Stimulated activated CD8-positive, alpha-beta memory T cell treated with anti-CD3 and anti-CD28 coated beads, Interleukin-15, amount 100 ng/mL, for 1 hour (primary cell): ENCODE results near the gene ATF7IP2.
A peak's percentile ranks its signal among the peaks of the same experiment; 100 is the strongest.
"Not testable (repeated sequence)": the region's sequence is repeated elsewhere in the genome, so short reads cannot be mapped to it uniquely, and the experiment has no call there.

Experiments
- DNase-seq: peaks from one replicate; pipeline ENCODE4 v3.0.0-alpha.2; 2020; ENCODE audit warnings: low read depth

The ATF7IP2 gene

GRCh38 chr16:10385725-10386516 is at the start of gene ATF7IP2:
Gene ATF7IP2 (plus strand): TSS chr16:10386061. CDS start chr16:10430621, 44,560 bp downstream.
- peak; percentile 77 for DNase-seq

- no peak for DNase-seq
Measured at GRCh38 chr16:10338426-10338825, 47.4 kb upstream of the ATF7IP2 start.

- DNase-seq, result no peak
Measured at GRCh38 chr16:10339777-10340732, 45.8 kb upstream of the ATF7IP2 start.

DNA sequence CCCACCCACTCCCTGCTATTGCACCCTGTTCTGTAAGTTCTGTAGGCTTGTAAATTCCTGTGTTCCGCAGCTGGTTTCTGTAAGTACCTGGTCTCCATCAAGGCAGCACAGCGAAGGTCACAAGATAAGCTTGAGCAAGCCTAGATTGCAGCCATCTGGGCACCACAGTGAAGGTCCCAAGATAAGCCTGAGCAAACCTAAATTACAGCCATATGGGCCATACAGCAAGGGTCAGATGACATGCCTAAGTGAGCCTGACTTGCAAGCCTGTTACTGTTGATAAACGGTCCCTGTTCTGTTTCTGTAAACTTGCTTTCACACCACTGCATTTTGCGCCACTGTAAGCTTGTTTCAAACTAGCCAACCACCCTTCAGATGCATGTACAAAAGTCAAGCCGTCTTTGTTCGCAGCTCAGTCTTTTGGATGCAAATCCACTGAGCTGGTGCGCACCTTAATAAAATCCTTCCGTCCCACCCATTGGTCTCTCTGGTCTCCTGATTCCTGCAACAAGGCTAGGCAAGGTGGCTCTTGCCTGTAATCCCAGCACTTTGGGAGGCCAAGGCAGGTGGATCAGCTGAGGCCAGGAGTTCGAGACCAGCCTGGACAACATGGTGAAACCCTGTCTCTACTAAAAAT is 42.6 kb upstream of the ATF7IP2 start:
- DNase-seq, result no peak

GRCh38 chr16:10344699-10345098 is 41.2 kb upstream of the ATF7IP2 start:
- DNase-seq, result not testable (repeated sequence)

- DNase-seq, result no peak
Measured at GRCh38 chr16:10345629-10346028, 40.2 kb upstream of the ATF7IP2 start.

- DNase-seq, result no peak
Measured at GRCh38 chr16:10349851-10350250, 36.0 kb upstream of the ATF7IP2 start.

- DNase-seq, result no peak
Measured at GRCh38 chr16:10352262-10352661, 33.6 kb upstream of the ATF7IP2 start.

DNA sequence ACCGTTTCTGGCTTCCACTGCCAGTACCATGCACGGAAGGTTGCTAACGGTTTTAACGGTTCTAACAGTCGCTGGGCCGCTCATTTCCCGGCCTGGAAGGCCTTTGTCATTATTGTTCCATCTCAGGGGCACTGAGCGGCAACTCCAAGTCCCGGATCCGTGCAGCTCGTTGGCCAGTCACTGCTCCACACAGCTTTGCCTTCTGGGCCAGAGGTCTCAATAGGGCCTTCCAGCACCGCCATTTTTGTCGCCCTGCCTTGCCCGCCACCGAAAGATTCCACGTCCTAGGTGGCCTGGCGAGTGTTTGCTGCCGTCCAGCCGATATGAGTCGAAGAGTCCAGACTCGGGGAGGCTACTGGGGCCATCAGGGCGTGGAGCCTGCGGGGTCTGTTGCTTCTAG is 30.3 kb upstream of the ATF7IP2 start:
- DNase-seq, result no peak

DNA sequence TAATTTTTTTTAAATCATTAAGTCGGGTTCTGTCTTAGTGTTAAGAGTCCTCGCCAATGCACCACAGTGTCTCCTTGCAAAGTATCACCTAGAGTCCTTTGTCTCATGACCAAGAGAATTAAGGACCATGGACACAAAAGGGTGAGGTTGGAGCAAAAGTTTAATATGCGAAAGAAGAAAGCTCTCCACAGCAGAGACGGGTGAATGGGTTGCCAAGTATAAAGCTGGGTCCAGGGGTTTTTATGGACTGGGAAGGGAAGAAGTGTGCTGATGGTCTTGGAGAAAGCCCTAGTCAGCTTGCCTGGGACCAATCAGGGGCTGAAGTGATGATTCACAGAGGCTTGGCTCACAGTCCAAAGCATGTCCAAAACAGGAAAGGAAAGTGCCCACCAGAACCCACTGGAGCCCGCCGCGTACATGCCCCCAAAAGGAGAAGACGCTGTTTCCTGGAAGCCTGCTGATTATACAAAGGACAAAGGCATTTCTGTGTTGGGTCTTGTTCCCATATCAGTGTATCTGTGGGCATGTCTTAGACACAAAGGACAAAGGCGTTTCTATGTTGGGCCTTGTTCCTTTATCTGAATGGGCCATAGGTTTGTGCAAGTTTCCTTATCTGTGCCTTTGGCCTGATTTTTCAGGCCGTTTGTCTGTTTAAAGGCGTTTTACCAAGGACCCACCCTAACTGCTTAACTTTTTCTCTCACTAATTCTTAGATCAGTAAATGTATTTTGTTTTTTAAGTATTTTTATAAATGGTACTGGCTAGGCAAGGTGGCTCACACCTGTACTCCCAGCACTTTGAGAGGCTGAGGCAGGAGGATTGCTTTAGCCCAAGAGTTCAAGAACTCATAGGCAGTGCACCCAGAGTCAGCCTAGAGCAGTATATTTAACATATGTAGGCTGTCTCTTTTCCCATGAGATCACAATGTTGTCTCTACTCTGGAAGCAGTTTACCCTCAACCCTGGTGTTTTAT is 28.7 kb upstream of the ATF7IP2 start:
- no peak for DNase-seq

GRCh38 chr16:10361747-10362076 is 24.1 kb upstream of the ATF7IP2 start:
- not testable (repeated sequence) for DNase-seq

GRCh38 chr16:10362077-10362863 is 23.6 kb upstream of the ATF7IP2 start:
- DNase-seq, result no peak

DNA sequence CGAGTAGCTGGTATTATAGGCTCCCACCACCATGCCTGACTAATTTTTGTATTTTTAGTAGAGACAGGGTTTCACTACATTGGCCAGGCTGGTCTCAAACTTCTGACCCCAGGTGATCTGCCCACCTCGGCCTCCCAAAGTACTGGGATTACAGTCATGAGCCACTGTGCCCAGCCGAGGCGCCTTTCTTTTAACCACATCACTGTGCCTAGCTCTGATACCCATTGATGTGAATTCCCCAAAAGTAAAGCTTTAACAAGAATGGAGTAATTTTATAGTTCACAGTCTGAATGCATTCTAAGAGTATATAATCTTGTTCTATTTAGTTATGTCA is 23.0 kb upstream of the ATF7IP2 start:
- not testable (repeated sequence) for DNase-seq

DNA sequence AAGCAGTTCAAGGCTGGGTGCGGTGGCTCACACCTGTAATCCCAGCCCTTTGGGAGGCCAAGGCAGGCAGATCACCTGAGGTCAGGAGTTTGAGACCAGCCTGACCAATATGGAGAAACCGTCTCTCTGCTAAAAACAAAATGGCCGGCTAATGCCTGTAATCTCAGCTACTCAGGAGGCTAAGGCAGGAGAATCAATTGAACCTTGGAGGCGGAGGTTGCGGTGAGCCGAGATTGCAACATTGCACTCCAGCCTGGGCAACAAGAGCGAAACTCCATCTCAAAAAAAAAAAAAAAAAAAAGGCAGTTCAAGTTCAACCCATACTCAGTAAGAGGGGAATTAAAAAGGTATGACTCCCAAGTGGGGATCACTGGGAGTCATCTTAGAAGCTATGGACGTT is 19.2 kb upstream of the ATF7IP2 start:
- not testable (repeated sequence) for DNase-seq

DNA sequence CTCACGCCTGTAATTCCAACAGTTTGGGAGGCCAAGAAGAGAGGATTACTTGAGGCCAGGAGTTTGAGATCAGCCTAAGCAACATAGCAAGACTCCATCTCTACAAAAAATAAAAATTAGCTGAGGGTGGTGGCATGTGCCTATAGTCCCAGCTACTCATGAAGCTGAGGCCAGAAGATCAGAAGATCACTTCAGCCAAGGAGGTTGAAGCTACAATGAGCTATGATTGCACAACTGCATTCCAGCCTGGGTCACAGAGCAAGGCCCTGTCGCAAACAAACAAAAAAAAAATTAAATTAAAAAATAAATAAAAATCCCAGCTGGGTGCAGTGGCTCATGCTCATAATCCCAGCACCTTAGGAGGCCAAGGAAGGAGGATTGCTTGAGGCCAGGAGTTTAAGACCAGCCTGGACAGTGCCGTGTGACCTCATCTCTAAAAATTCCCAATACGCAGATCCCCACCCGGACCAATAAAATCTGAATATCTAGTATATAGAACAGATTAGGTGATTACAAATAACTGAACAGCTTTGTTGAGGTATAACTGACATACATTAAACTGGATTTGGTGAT is 18.2 kb upstream of the ATF7IP2 start:
- no peak for DNase-seq

DNA sequence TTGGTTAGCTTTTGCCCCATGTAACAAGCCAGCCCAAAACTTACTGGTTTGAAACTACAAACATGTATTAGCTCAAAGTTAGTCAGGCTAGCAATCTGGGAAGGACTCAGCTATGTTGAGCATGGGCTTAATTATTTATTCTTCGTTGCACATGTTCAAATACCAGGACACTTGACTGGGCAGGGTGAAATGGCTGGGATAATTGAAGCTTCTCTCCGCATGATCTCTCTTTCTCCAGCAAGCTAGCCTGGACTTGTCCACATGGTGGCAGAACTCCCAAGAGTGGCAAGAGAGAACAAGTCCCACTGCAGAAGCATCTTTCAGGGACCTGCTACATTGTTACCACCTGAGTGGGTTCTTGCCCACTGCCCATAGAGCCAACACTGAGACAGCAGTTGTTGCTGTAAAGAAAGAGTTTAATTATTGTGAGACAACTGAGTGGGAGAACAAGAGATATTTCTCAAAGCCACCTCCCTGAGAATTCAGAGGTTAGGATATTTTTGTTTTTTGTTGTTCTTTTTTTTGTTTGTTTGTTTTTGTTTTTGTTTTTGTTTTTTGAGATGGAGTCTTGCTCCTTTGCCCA is 16.8 kb upstream of the ATF7IP2 start:
- DNase-seq, result no peak

GRCh38 chr16:10370096-10370726 is 15.7 kb upstream of the ATF7IP2 start:
- no peak for DNase-seq

DNA sequence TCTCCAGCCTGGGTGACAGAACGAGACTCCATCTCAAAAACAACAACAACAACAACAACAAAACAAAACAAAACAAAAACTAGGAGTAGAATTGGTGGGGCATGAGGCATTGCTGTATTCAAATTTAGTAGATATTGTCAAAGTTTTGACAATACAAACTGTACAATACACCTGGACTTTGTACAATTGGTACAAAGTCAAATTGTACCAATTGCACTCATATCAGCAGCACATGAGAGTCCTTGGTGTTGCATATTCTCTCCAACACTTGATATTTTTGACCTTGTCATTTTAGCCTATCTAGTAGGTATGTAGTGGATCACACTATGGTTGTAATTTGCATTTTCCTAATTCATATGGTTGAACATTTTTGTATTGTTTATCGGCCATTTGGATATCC is 14.3 kb upstream of the ATF7IP2 start:
- no peak for DNase-seq

- no peak for DNase-seq
Measured at GRCh38 chr16:10373556-10373955, 12.3 kb upstream of the ATF7IP2 start.
